H1 (cell line): Measurements from ENCODE around the gene IER3IP1. TPM values are rescaled to one million over a fixed set of nuclear protein-coding genes. Genes with fewer than 3 reads are reported as not detected.
A peak's percentile ranks its signal among the peaks of the same experiment; 100 is the strongest.

Experiments used
- CTCF ChIA-PET: fragments of 300-600 bp; sonication (Branson Sonifier 250); formaldehyde crosslinking; loops from one replicate; lab custom pipeline; 2021; ENCODE audit not compliant: partially characterized antibody; lab: Charles Lee
- POLR2A ChIA-PET: fragments of 300-600 bp; sonication (Branson Sonifier 250); formaldehyde crosslinking; loops from one replicate; lab custom pipeline; 2021; ENCODE audit warnings: inconsistent platforms; ENCODE audit not compliant: partially characterized antibody; lab: Charles Lee
- DNase-seq, 2 experiments: peaks; one replicate each; pipeline versions ENCODE4 v3.0.0 to v3.0.0-alpha.2; 2010 to 2022; ENCODE audit warnings: low spot score in 2 of 2, low read depth in 1 of 2, mixed read lengths in 1 of 2
- FAIRE-seq: peaks from 2 replicates; lab custom pipeline; 2011; peaks lifted over from hg19 to GRCh38; lab: Jason Lieb, UNC
- H2AFZ ChIP-seq: 2 replicates; pipeline ENCODE4 v1.8.1; 2012; ENCODE audit warnings: low read length, inconsistent platforms
- H2AK5ac ChIP-seq: 2 replicates; pipeline ENCODE4 v1.6.1; 2013; ENCODE audit warnings: low read depth, low read length
- H2BK120ac ChIP-seq: replicated peaks from 2 replicates; pipeline ENCODE3; 2013; ENCODE audit warnings: low read depth, low read length, inconsistent platforms
- H2BK12ac ChIP-seq: 2 replicates; pipeline ENCODE4 v1.6.1; 2013; ENCODE audit warnings: low read depth, low read length
- H2BK15ac ChIP-seq: 2 replicates; pipeline ENCODE4 v1.6.1; 2013; ENCODE audit warnings: low read length
- H2BK20ac ChIP-seq: 2 replicates; pipeline ENCODE4 v1.6.1; 2013; ENCODE audit warnings: low read length
- H2BK5ac ChIP-seq: 2 replicates; pipeline ENCODE4 v1.6.1; 2013; ENCODE audit warnings: low read depth, low read length
- H3K14ac ChIP-seq: 2 replicates; pipeline ENCODE4 v1.6.1; 2013; ENCODE audit warnings: inconsistent platforms; ENCODE audit not compliant: insufficient read length
- H3K18ac ChIP-seq: 2 replicates; pipeline ENCODE4 v1.6.1; 2013; ENCODE audit warnings: low read length; ENCODE audit errors: extremely low read depth
- H3K23ac ChIP-seq: 2 replicates; pipeline ENCODE4 v1.6.1; 2013; ENCODE audit warnings: inconsistent platforms; ENCODE audit not compliant: insufficient read length
- H3K23me2 ChIP-seq: 2 replicates; pipeline ENCODE4 v1.6.1; 2013; ENCODE audit warnings: low read depth, low read length
- H3K27ac ChIP-seq: 2 replicates; pipeline ENCODE4 v1.6.1; 2011; ENCODE audit warnings: low read depth, low read length, inconsistent platforms
- H3K27me3 ChIP-seq, 4 experiments: replicated peaks in 1 of 4; 1 replicate in 1 of 4; 2 replicates in 3 of 4; pipeline versions ENCODE4 v1.6.1 to v1.8.1; 2011 to 2013; ENCODE audit warnings: low read length in 3 of 4, mild to moderate bottlenecking in 3 of 4, inconsistent platforms in 2 of 4, mixed read lengths in 2 of 4, moderate library complexity in 1 of 4; ENCODE audit not compliant: control insufficient read depth in 3 of 4, insufficient read depth in 3 of 4; ENCODE audit errors: extremely low read depth in 1 of 4
- H3K36me3 ChIP-seq, 4 experiments: 2 replicates each; pipeline versions ENCODE4 v1.6.1 to v1.8.1; 2011 to 2013; ENCODE audit warnings: mild to moderate bottlenecking in 4 of 4, low read length in 3 of 4, moderate library complexity in 2 of 4, control low read depth in 1 of 4, inconsistent platforms in 1 of 4; ENCODE audit not compliant: insufficient read depth in 4 of 4, control insufficient read depth in 2 of 4
- H3K4ac ChIP-seq: replicated peaks from 2 replicates; pipeline ENCODE3; 2013; ENCODE audit warnings: low read length, low read depth, mixed read lengths, inconsistent platforms; ENCODE audit not compliant: insufficient read length
- H3K4me1 ChIP-seq, 4 experiments: replicated peaks in 1 of 4; 1 replicate in 1 of 4; 2 replicates in 3 of 4; pipeline versions ENCODE4 v1.6.1 to v1.8.1; 2011 to 2013; ENCODE audit warnings: low read length in 3 of 4, inconsistent platforms in 2 of 4, mixed read lengths in 1 of 4; ENCODE audit not compliant: insufficient read depth in 4 of 4, control insufficient read depth in 3 of 4
- H3K4me2 ChIP-seq, 2 experiments: 2 replicates each; pipeline versions ENCODE4 v1.6.1 to v1.8.1; 2011 to 2013; ENCODE audit warnings: low read depth in 2 of 2, low read length in 2 of 2, control low read depth in 1 of 2, inconsistent platforms in 1 of 2, mild to moderate bottlenecking in 1 of 2; ENCODE audit not compliant: insufficient read depth in 1 of 2
- H3K4me3 ChIP-seq, 4 experiments: fragments of 200-600, 300-600 bp in 1 of 4; sonication (generic), shearing (Covaris generic), sonication (Bioruptor Twin) in 1 of 4; 2 replicates each; pipeline versions ENCODE4 v1.5.1 to v1.8.1; 2011 to 2016; ENCODE audit warnings: low read length in 4 of 4, low read depth in 3 of 4, control low read depth in 2 of 4, inconsistent platforms in 2 of 4, mild to moderate bottlenecking in 2 of 4, mixed read lengths in 1 of 4, moderate library complexity in 1 of 4; ENCODE audit not compliant: insufficient read depth in 2 of 4; ENCODE audit errors: extremely low read depth in 1 of 4
- H3K56ac ChIP-seq: replicated peaks from 2 replicates; pipeline ENCODE3; 2013; ENCODE audit warnings: low read depth, mild to moderate bottlenecking, mixed read lengths, low read length, inconsistent platforms; ENCODE audit not compliant: insufficient read length
- H3K79me1 ChIP-seq: 2 replicates; pipeline ENCODE4 v1.6.1; 2013; ENCODE audit warnings: low read depth, low read length, control low read depth
- H3K79me2 ChIP-seq, 2 experiments: 2 replicates each; pipeline versions ENCODE4 v1.6.1 to v1.8.1; 2012 to 2013; ENCODE audit warnings: low read length in 2 of 2, mild to moderate bottlenecking in 2 of 2, inconsistent platforms in 1 of 2; ENCODE audit not compliant: insufficient read depth in 2 of 2, control insufficient read depth in 1 of 2
- H3K9ac ChIP-seq, 4 experiments: replicated peaks in 1 of 4; 1 replicate in 1 of 4; 2 replicates in 3 of 4; pipeline versions ENCODE4 v1.6.1 to v1.8.1; 2011 to 2013; ENCODE audit warnings: low read depth in 3 of 4, low read length in 3 of 4, control low read depth in 2 of 4, mild to moderate bottlenecking in 2 of 4, moderate library complexity in 2 of 4, inconsistent platforms in 1 of 4; ENCODE audit errors: extremely low read depth in 1 of 4
- H3K9me3 ChIP-seq, 2 experiments: 2 replicates each; pipeline versions ENCODE4 v1.6.1 to v1.8.1; 2012 to 2013; ENCODE audit warnings: mild to moderate bottlenecking in 2 of 2, moderate library complexity in 2 of 2, control low read depth in 1 of 2, inconsistent platforms in 1 of 2, low read depth in 1 of 2, low read length in 1 of 2, mixed read lengths in 1 of 2; ENCODE audit not compliant: insufficient read depth in 2 of 2
- H4K20me1 ChIP-seq, 2 experiments: replicated peaks in 1 of 2; 2 replicates each; pipeline versions ENCODE3 to v1.8.1; 2011 to 2013; ENCODE audit warnings: inconsistent platforms in 2 of 2, low read length in 2 of 2, mild to moderate bottlenecking in 1 of 2; ENCODE audit not compliant: insufficient read depth in 2 of 2, control insufficient read depth in 1 of 2
- H4K5ac ChIP-seq: 2 replicates; pipeline ENCODE4 v1.6.1; 2013; ENCODE audit warnings: low read length, low read depth, mixed read lengths, inconsistent platforms; ENCODE audit not compliant: insufficient read length
- H4K8ac ChIP-seq: 2 replicates; pipeline ENCODE4 v1.8.0; 2013; ENCODE audit warnings: mild to moderate bottlenecking, moderate library complexity, low read length, inconsistent platforms; ENCODE audit not compliant: insufficient read depth; ENCODE audit errors: extremely low read depth
- H4K91ac ChIP-seq: replicated peaks from 2 replicates; pipeline ENCODE3; 2013; ENCODE audit warnings: low read length, mixed read lengths, inconsistent platforms; ENCODE audit not compliant: insufficient read length
- CTCF ChIP-seq, 3 experiments: IDR thresholded peaks; 1 replicate in 2 of 3; 2 replicates in 1 of 3; pipeline versions ENCODE4 v1.5.1 to v1.6.1; 2011; ENCODE audit warnings: low read length in 3 of 3, mild to moderate bottlenecking in 3 of 3, inconsistent platforms in 2 of 3, low read depth in 1 of 3, moderate library complexity in 1 of 3; ENCODE audit not compliant: insufficient read depth in 1 of 3; ENCODE audit errors: control extremely low read depth in 1 of 3
- PHF8 ChIP-seq: fragments of 200-600 bp; sonication (generic); conservative IDR thresholded peaks from 2 replicates; pipeline ENCODE4 v1.7.1; 2012; ENCODE audit warnings: low read depth, mild to moderate bottlenecking, inconsistent platforms, low read length, moderate library complexity
- RAD21 ChIP-seq, 2 experiments: IDR thresholded peaks in 1 of 2; conservative IDR thresholded peaks in 1 of 2; 2 replicates each; pipeline ENCODE4 v1.6.1; 2011; ENCODE audit warnings: low read depth in 2 of 2, low read length in 2 of 2, improper control_type of control experiment in 1 of 2, inconsistent platforms in 1 of 2, mild to moderate bottlenecking in 1 of 2, moderate library complexity in 1 of 2
- WGBS, 2 experiments: shearing (Covaris generic) in 1 of 2; methylation state at CpG; one replicate each; pipeline versions ENCODE4 v1.1.6 to v1.1.7; 2013 to 2015; ENCODE audit warnings: low lambda C conversion rate in 2 of 2, mixed read lengths in 2 of 2, inconsistent platforms in 1 of 2, low coverage in 1 of 2, missing lambda C conversion rate in 1 of 2; ENCODE audit not compliant: insufficient replicate concordance in 2 of 2, insufficient coverage in 1 of 2, insufficient read length in 1 of 2; ENCODE audit errors: extremely low coverage in 1 of 2, missing lambda C conversion rate in 1 of 2; 5-methylcytosine and 5-hydroxymethylcytosine counted together
- polyA plus RNA-seq, 7 experiments: library from polyadenylated mRNA; depleted of rRNA in 3 of 7; stranded (reverse) in 5 of 7; unstranded in 2 of 7; fragments of >200 nt in 5 of 7; fragments of 200-250 nt in 2 of 7; gene quantifications; 1 replicate in 5 of 7; 2 replicates in 1 of 7; 4 replicates in 1 of 7; pipeline versions ENCODE4 v1.2.1 to v1.2.3, GENCODE V29; 2011 to 2013; ENCODE audit warnings: missing spikeins in 2 of 7, mixed read lengths in 2 of 7
- total RNA-seq: library from RNA; stranded (reverse); fragmentation: NEBNext Ultra II Directional; extraction: Animal tissue kit (Norgen Biotek cat#: 25700); gene quantifications from 2 replicates; pipeline ENCODE4 v1.2.1, GENCODE V29; 2021

IER3IP1 gene
- total and polyA plus RNA-seq, 2 of the 8 experiments (the other 6 are each of a cell fraction or from before 2014, with no cell fraction given): 6.0 to 8.5 TPM

GRCh38 chr18:47215554-47216138 lies 39.5 kb upstream of the IER3IP1 start:
- Histone ChIP-seq H2BK12ac (no peak overlapping the region), H3K79me2 (no peaks in the 10 kb centered on the region), H3K18ac (no peak overlapping the region), H2AK5ac (no peak overlapping the region), H3K23ac (no peak overlapping the region), H2AFZ (0 out of 2 replicates have a peak overlapping the region, but pooled peaks have one; percentile 60), H4K5ac (no peak overlapping the region), H2BK120ac (no peak overlapping the region), H3K79me1 (no peaks in the 10 kb centered on the region), H3K36me3 (no peaks in the 10 kb centered on the region), H2BK20ac (no peak overlapping the region), H4K91ac (no peak overlapping the region), H3K4me2 (no peak overlapping the region), H3K27ac (no peak overlapping the region), H3K9me3 (no peaks in the 10 kb centered on the region), H2BK15ac (no peak overlapping the region), H3K56ac (no peak overlapping the region), H3K23me2 (no peaks in the 10 kb centered on the region), H3K4ac (no peak overlapping the region), H4K20me1 (no peaks in the 10 kb centered on the region), H3K9ac (no peak overlapping the region), H4K8ac (no peak overlapping the region), H3K14ac (no peak overlapping the region), H2BK5ac (no peak overlapping the region), H3K27me3 (peaks cover 0 to under 1% (median 0%) of the 10 kb centered on the region in 4 experiments; a peak in 2 of 7 replicates), H3K4me3 (no peak overlapping the region), H3K4me1 (no peaks in the 10 kb centered on the region)
- CTCF ChIA-PET: interaction anchor here (0.7 to 4.3 kb wide), 58 partner anchors 9 to 847 kb away, joined by 3 to 30 read pairs (median 4); partner anchors contain the start of genes HDHD2 and SKOR2
- WGBS, 2 experiments: 9% methylated on average over 5 of the region's 5 CpGs; no CpG with 5 or more reads in 1 of the 2 experiments
- TF ChIP-seq CTCF (IDR thresholded peaks at IDR 0.05; ENCODE audit: control extremely low read depth in 1 of 3, insufficient read depth in 1 of 3, low read depth in 1 of 3, low read length in 3 of 3) (peak; percentile 12 to 92 (median 84)), PHF8 (no peak), RAD21 (IDR thresholded peaks at IDR 0.05 in 1 of 2, conservative IDR thresholded peaks at IDR 0.05 in 1 of 2; ENCODE audit: low read depth in 2 of 2, low read length in 2 of 2) (peak; percentile 97 to 98)
- POLR2A ChIA-PET: no interaction called here
- DNase-seq (no peak), FAIRE-seq (peak; percentile 94)
